Stimulated activated naive CD8-positive, alpha-beta T cell treated with anti-CD3 and anti-CD28 coated beads, Interleukin-15, Interleukin-2, amounts not matched to agents 100 ng/mL and 50 ng/mL, for 24 hours (primary cell): ENCODE data around the gene NSA2.
"Not testable (repeated sequence)": the region's sequence is repeated elsewhere in the genome, so short reads cannot be mapped to it uniquely, and the experiment has no call there.

ENCODE experiments used
- H3K27ac Mint-ChIP-seq: one replicate; pipeline ENCODE4 v1.8.0; 2021; ENCODE audit warnings: mild to moderate bottlenecking, mixed read lengths
- H3K27me3 Mint-ChIP-seq: one replicate; pipeline ENCODE4 v1.8.0; 2021; ENCODE audit warnings: mixed read lengths
- H3K36me3 Mint-ChIP-seq: one replicate; pipeline ENCODE4 v1.8.0; 2021; ENCODE audit warnings: low read depth, mixed read lengths
- H3K4me1 Mint-ChIP-seq: one replicate; pipeline ENCODE4 v1.8.0; 2021; ENCODE audit warnings: low read depth, mixed read lengths
- H3K4me3 Mint-ChIP-seq: one replicate; pipeline ENCODE4 v1.8.0; 2021; ENCODE audit warnings: mild to moderate bottlenecking, mixed read lengths
- H3K9me3 Mint-ChIP-seq: one replicate; pipeline ENCODE4 v1.8.0; 2021; ENCODE audit warnings: mixed read lengths

Gene NSA2

GRCh38 chr5:74786851-74787250 lies 19.8 kb downstream of the NSA2 start:
- no peak overlapping the region for H3K27ac Mint-ChIP-seq
- no peaks in the 10 kb centered on the region for H3K9me3 Mint-ChIP-seq
- H3K4me3 Mint-ChIP-seq, result no peak overlapping the region
- H3K36me3 Mint-ChIP-seq, result peaks cover 18% of the 10 kb centered on the region
- no peaks in the 10 kb centered on the region for H3K27me3 Mint-ChIP-seq
- no peaks in the 10 kb centered on the region for H3K4me1 Mint-ChIP-seq

DNA sequence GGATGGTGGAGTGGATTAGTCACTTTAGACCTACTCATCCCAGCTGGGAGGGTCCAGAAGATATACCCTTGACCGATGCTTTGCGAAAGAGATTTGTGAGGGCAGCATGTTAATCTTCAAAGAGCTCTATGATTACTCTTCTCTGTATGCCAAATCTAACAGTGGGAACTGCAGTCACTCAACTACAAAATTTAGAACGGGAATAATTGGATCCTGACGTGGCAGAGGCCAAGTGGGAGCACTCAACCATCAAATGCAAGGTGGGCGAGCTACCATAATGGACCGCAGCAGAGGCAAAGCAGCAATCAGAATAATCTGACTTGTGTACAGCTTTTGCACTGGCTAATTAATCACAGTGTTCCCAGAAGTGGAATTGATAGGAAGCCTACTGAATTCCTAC lies 20.4 kb downstream of the NSA2 start:
- no peaks in the 10 kb centered on the region for H3K27me3 Mint-ChIP-seq
- no peak overlapping the region for H3K27ac Mint-ChIP-seq

DNA sequence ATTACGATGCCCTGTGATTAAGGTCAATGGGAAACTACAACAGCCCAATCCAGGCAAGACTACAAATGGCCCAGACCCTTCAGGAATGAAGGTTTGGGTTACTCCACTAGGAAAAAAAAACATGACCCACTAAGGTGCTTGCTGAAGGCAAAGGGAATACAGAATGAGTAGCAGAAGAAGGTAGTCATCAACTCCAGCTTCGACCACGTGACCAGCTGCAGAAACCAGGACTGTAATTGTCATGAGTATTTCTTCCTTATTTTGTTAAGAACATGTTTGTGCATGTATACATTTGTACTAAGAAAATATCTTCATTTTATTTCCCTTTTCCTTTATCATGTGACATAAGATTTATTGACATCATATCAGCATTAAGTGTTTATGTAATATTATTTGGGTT lies 24.6 kb downstream of the NSA2 start:
- not testable (repeated sequence) for H3K27ac Mint-ChIP-seq, H3K9me3 Mint-ChIP-seq

More for the DNA sequence above, 20.4 kb downstream of the NSA2 start:
- Mint-ChIP-seq H3K9me3 (no peaks in the 10 kb centered on the region), H3K4me1 (no peaks in the 10 kb centered on the region), H3K36me3 (peaks cover 21% of the 10 kb centered on the region), H3K4me3 (no peak overlapping the region)

GRCh38 chr5:74798977-74799911 lies 32.2 kb downstream of the NSA2 start:
- H3K36me3 Mint-ChIP-seq, result peaks cover 34% of the 10 kb centered on the region
- H3K9me3 Mint-ChIP-seq, result no peaks in the 10 kb centered on the region
- no peak overlapping the region for H3K27ac Mint-ChIP-seq

More for the DNA sequence above, 24.6 kb downstream of the NSA2 start:
- not testable (repeated sequence) for H3K27me3 Mint-ChIP-seq, H3K4me1 Mint-ChIP-seq, H3K4me3 Mint-ChIP-seq
- H3K36me3 Mint-ChIP-seq, result peaks cover 43% of the 10 kb centered on the region

DNA sequence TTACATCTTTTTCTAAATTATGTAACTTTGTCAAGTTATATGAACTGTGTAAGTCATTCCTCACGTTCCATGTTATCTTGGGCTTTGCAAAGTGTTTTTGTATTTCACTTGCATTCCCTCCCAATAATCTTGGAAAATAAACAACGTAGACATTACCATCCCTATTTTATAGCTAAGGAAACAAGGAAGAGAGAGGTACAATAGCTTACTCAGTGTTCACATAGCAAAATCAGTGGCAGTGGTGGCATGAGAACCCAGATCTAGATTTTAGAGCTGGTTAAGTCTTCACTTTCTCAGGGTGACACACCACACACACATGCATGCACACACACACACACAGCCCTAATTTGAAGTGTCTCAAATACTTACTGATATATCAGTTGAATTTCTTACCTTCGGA lies 34.1 kb downstream of the NSA2 start:
- Mint-ChIP-seq H3K4me3 (no peak overlapping the region), H3K27ac (no peak overlapping the region), H3K36me3 (peaks cover 22% of the 10 kb centered on the region), H3K27me3 (no peaks in the 10 kb centered on the region), H3K4me1 (no peaks in the 10 kb centered on the region), H3K9me3 (no peaks in the 10 kb centered on the region)

More at GRCh38 chr5:74798977-74799911, 32.2 kb downstream of the NSA2 start:
- Mint-ChIP-seq H3K27me3 (no peaks in the 10 kb centered on the region), H3K4me3 (no peak overlapping the region), H3K4me1 (no peaks in the 10 kb centered on the region)

- no peaks in the 10 kb centered on the region for H3K27me3 Mint-ChIP-seq
- H3K9me3 Mint-ChIP-seq, result no peaks in the 10 kb centered on the region
- H3K4me3 Mint-ChIP-seq, result no peak overlapping the region
- no peak overlapping the region for H3K27ac Mint-ChIP-seq
- peaks cover 21% of the 10 kb centered on the region for H3K36me3 Mint-ChIP-seq
- no peaks in the 10 kb centered on the region for H3K4me1 Mint-ChIP-seq
Measured at GRCh38 chr5:74801941-74802340, 34.9 kb downstream of the NSA2 start.

- H3K9me3 Mint-ChIP-seq, result no peaks in the 10 kb centered on the region
- peaks cover 23% of the 10 kb centered on the region for H3K36me3 Mint-ChIP-seq
- H3K4me3 Mint-ChIP-seq, result no peak overlapping the region
- peaks cover under 1% of the 10 kb centered on the region for H3K4me1 Mint-ChIP-seq
- no peaks in the 10 kb centered on the region for H3K27me3 Mint-ChIP-seq
- H3K27ac Mint-ChIP-seq, result no peak overlapping the region
Measured at GRCh38 chr5:74810915-74811314, 43.9 kb downstream of the NSA2 start.

GRCh38 chr5:74816875-74817274 lies 49.8 kb downstream of the NSA2 start:
- no peak overlapping the region for H3K4me3 Mint-ChIP-seq
- no peaks in the 10 kb centered on the region for H3K27me3 Mint-ChIP-seq
- no peaks in the 10 kb centered on the region for H3K9me3 Mint-ChIP-seq
- peaks cover 13% of the 10 kb centered on the region for H3K4me1 Mint-ChIP-seq
- no peak overlapping the region for H3K27ac Mint-ChIP-seq
- peaks cover 17% of the 10 kb centered on the region for H3K36me3 Mint-ChIP-seq

DNA sequence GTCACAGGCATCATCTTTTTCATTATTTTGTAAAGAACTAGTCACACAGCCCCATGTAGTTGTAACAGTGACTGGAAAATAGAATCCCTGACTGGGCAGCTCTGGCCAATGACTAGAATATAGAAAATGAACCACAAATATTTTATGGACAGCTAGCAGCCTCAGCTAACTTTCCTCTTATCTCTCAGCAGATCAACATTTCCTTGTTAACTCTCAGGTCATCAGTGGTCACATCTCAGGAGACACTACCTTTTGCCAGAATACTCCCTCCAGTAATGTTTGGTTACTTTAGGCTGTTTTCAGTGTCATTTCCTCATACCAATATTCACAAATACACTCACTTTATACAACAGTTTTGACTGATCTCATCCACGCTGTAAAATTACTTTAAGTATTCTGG lies 55.2 kb downstream of the NSA2 start:
- Mint-ChIP-seq H3K27ac (no peak overlapping the region), H3K4me1 (peaks cover 9% of the 10 kb centered on the region), H3K9me3 (no peaks in the 10 kb centered on the region), H3K4me3 (no peak overlapping the region), H3K27me3 (no peaks in the 10 kb centered on the region), H3K36me3 (peaks cover 28% of the 10 kb centered on the region)

DNA sequence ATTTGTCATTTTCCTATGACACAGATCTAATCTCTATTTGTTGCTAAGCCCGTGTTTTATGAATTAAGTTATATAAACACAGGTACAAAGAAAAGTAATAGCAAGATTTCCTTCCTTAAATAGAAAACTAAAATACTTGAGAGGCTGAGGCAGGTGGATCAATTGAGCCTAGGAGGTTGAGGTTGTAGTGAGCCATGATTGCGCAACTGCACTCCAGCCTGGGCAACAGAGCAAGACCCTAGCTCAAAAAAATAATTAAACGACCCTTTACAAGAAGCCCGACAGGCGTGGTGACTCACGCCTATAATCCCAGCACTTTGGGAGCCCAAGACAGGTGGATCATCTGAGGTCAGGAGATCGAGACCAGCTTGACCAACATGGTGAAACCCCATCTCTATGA lies 62.4 kb downstream of the NSA2 start:
- Mint-ChIP-seq H3K27me3 (no peaks in the 10 kb centered on the region), H3K36me3 (peaks cover 28% of the 10 kb centered on the region), H3K4me1 (no peaks in the 10 kb centered on the region), H3K4me3 (no peak overlapping the region), H3K9me3 (no peaks in the 10 kb centered on the region), H3K27ac (no peak overlapping the region)
